ENCODE data around the gene DMD.

The DMD gene

DNA sequence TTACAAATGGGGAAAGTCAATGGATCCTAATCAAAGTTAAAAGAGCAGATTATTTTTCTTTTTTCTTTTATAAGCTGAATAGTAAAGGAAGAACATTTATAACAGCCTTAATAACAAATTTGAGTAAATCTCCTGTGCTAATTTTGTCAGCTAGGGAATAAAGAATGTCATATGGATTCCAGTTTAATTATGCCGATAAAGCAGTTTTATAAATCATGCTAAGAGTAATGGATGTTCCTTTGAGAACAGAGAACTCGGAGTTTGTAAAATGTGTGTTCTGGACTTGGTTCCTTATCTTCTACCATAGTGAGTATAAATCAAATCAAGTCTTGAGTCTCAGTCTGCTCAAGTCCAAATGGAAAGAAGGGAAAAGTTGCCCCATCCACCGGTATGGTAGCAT, 1959.2 kb downstream of the DMD start:
- no peak for DNase-seq

GRCh38 chrX:31251336-31251735, 1960.0 kb downstream of the DMD start:
- DNase-seq = no peak

DNA sequence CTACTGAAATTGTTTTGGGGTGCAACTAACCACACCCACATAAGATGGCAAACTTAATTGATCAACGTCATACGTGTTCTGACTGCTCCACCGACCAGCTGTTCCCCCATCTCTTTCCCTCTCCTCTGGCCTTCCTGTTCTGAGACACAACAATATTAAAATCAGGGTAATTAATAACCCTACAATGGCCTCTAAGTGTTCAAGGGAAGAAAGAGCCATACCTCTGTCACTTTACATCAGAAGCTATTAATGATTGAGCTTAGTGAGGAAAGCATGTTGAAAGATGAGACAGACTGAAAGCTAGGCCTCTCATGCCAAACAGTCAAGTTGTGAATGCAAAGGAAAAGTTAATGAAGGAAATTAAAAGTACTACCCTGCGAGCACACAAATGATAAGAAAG, 1965.6 kb downstream of the DMD start:
- no peak for DNase-seq

DNA sequence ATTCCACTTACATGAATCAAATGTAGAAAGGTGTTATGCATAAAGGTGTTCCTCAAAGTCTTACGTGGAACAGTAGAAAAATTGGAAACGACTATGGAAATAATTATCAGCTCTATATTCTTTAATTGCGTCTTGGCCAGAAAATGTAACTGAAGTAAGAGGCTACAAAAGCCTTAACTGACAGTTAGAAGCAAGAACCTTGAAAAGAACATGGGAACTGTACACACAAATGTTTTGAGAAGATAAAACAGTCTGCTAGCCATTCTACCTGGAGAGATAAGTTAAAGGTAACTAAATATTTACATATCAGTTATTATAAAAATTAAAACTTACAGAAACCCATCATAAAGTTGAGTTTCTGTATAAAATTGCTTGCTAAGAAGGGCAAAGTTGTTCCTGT, 1967.5 kb downstream of the DMD start:
- DNase-seq = no peak

GRCh38 chrX:31240982-31241381, 1970.4 kb downstream of the DMD start:
- no peak for DNase-seq

- DNase-seq = no peak
Observed at GRCh38 chrX:31237189-31237588, 1974.2 kb downstream of the DMD start.

- DNase-seq = no peak
Observed at GRCh38 chrX:31236231-31236630, 1975.1 kb downstream of the DMD start.

- no peak for DNase-seq
Observed at GRCh38 chrX:31233941-31234496, 1977.3 kb downstream of the DMD start.

- DNase-seq = no peak
Observed at GRCh38 chrX:31232506-31232905, 1978.8 kb downstream of the DMD start.

DNA sequence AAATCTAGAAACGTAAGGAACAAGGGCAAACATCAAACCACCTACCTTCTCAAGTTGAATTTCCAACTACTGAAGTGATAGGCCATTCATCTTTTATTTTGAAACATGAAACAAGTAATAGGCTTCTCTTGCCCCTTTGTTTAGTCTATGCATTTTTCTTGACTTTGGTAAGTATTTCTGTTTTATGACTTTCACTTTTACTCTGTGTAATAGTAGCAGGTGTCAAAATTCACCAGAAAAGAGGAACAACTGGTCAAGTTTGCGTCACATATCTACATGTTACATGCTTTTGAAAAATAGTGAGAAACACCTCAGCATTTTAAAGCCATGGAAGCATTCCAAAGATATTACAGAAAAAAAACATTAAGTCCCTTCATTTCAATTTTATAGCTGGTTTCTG, 1982.4 kb downstream of the DMD start:
- DNase-seq = no peak

DNA sequence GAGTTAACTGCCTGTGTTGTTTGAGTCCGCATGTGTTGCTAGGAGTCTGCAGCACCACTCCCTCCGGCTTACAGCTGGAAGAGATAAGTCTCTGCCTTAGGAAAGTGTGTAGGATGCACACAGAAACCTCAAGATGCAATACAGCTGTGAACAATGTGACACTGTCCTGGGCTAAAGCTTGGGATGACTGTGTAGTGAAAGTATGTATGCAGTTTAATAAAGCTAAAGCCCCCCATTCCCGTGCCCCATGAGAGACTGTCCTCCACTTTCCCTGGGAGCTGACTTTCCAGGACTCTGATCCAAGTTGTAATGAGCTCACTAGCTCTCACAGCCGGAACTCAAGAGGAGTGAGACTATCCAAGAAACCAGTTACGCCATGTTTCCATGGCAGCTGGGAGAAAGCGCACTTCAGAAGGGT, 1982.9 kb downstream of the DMD start:
- no peak for DNase-seq

GRCh38 chrX:31227250-31227649, 1984.1 kb downstream of the DMD start:
- no peak for DNase-seq

DNA sequence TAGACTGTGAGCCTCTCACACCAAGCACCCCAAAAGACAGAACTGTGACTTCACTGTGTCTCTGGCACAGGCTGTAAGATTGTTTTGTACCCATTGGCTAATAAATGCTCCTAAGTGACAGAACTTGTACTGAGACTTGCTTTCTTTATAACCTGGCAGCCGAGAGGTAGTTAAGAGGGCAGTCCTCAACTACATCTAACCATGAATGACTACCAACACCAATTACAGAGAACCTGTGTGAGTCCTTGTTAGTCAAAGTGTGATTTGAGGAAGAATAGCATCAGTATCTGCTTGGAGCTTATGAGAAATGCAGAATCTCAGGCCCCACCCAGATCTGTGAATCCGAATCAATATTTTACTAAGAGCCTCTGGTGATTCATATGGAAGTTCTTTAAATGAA, 1985.5 kb downstream of the DMD start:
- DNase-seq = no peak

GRCh38 chrX:31224381-31225012, 1986.9 kb downstream of the DMD start:
- no peak for DNase-seq

- DNase-seq = no peak
Observed at GRCh38 chrX:31223817-31224216, 1987.5 kb downstream of the DMD start.

DNA sequence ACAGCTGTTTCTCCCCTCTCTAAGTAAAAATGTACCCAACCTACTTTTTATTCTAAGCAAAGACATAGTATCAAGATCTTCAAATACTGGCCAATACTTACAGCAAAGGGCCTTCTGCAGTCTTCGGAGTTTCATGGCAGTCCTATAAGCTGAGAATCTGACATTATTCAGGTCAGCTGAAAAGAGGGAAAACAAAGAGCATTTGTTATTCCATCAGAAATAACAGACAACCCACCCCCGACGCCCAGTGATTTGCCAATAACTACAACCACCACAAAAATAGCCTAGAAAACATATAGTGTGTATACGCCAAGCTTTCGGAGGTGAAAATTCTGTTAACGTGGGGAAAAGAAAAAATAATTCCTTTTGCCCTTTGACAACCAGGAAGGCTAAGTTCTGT, 1988.4 kb downstream of the DMD start:
- no peak for DNase-seq

DNA sequence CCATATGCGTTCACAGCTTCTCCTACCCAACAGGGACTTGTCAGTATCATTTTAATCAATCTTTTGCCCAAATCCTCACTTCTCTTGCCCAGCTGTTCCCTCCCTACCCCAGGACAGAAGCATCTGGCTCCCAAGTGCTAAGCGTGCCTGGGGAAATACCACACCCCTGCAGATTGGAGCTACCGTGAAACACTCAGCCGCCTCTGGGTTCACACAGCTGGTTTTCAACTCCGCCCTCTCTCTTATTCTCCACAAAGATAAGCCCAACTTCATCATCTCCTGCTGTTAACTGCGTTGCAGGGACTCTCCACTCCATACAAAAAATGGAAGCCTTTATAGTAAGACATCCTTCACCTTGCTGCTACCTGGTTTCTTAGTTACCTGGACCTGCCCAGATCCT, 1992.2 kb downstream of the DMD start:
- DNase-seq = no peak

GRCh38 chrX:31217084-31217483, 1994.3 kb downstream of the DMD start:
- DNase-seq = no peak

- no peak for DNase-seq
Observed at GRCh38 chrX:31215277-31215815, 1996.0 kb downstream of the DMD start.

GRCh38 chrX:31213941-31214340, 1997.4 kb downstream of the DMD start:
- DNase-seq = peak in 1 of 2 experiments; percentile 15

DNA sequence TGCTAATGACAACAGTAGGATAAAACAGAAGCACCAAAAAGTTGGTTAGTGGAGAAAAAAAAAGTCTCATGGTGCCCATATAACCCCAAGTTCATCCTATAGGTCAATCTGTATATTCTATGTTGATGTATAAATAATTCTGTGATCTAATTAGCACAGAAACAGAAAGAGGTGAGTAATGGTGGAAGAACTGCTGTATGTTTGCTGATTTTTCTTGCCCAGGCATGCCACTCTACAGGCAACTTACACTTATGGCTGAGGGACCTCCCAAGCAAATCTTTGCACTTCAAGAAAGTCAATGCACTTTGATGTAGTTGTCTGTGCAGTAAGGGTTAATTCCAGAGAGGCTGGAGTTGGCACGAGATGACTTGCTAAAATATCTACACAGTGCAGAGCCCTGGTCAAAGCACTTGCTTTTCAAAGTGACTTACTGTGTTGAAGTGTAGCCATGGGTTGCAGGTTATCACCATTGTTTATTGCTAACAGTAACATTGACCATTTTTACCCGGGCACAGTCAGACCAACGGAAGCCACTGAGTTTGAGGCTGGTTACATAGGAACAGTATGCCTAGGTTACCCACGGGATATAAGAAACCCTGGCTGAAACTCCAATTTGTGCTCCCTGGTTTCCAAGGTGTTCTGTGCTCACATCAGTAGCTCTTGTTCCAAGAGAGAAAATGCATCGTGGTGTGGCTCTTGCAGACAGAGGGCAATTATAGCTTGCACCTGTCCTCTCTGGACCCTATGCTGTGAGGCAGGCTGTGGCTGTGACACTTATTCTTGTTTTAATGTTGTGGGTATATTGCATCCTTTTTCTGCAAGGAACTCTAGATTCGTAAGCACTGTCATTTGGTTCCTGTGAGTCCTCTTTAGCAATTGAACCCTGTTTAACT, 1998.2 kb downstream of the DMD start:
- DNase-seq = no peak

DNA sequence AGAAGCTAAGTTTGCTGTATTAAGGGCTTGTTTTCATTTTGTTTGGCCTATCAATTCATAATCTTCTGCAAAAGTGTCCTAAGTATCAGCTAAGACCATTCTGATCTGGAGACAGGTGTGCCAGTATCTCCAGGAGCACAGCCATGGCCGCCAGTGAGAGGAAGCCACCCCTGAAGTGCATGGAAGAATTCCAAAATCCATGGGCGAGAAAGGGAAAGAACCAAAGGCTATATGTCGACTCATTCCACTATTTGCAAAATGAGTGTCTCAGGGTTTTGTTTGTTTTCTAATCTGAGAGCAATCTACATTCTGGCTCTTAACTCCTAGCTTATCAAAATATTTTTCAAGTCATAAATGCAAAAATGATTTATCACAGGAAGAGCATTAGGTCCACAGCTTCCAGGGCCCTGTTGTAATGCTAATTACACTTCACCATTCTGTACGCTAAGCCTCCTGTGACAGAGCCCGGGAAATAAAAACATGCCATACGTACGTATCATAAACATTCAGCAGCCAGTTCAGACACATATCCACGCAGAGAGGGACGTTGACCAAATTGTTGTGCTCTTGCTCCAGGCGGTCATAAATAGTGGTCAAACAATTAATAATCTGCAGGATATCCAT, 2002.2 kb downstream of the DMD start:
- no peak for DNase-seq

GRCh38 chrX:31201503-31201902, 2009.8 kb downstream of the DMD start:
- no peak for DNase-seq

Measured in NCI-H526 (cell line).